ENCODE data around the gene PRDM11.
A peak's percentile ranks its signal among the peaks of the same experiment; 100 is the strongest.

The PRDM11 gene

DNA sequence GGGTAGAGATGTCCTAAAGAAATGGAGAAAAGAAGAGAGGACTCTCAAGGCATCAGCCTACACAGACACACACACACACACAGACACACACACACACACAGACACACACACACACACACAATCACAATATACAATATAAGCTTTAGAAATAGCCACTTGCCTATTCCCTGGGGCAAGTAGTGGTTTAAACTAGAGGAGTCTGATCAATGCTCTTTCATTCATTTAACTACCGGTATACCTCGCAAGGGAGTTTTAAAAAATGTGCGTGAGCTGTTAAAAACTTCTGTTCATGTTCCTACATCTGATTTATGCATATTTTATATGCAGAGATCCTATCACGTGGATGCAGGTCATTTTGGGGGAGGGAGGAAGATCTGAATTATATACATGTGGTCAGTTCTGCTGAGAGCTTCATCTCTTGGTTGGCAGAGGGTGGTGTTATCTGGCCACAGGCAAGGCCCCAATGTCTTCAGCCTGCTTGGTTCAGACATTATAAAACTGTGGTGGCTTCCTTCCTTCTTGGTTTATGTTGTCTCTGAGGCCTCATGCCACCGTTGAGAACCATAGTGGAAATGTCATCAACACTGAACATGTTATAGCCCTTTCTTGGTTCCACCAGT is 83.1 kb downstream of the PRDM11 start:
- DNase-seq (ENCODE audit: low spot score) (no peak), ATAC-seq (ENCODE audit: low read depth) (no peak)
- no peaks in the 10 kb centered on the region for H3K36me3 ChIP-seq (ENCODE audit: low read depth)
- H3K4me3 ChIP-seq (ENCODE audit: severe bottlenecking), result no peak overlapping the region
- no peaks in the 10 kb centered on the region for H3K4me1 ChIP-seq (ENCODE audit: insufficient read depth, poor library complexity, severe bottlenecking)
- no peak overlapping the region for H3K27ac ChIP-seq (ENCODE audit: poor library complexity, severe bottlenecking)
- H3K27me3 ChIP-seq (ENCODE audit: insufficient read depth, poor library complexity, severe bottlenecking), result no peaks in the 10 kb centered on the region
- no peaks in the 10 kb centered on the region for H3K9me3 ChIP-seq (ENCODE audit: severe bottlenecking)
- TF ChIP-seq, protein P1, sequence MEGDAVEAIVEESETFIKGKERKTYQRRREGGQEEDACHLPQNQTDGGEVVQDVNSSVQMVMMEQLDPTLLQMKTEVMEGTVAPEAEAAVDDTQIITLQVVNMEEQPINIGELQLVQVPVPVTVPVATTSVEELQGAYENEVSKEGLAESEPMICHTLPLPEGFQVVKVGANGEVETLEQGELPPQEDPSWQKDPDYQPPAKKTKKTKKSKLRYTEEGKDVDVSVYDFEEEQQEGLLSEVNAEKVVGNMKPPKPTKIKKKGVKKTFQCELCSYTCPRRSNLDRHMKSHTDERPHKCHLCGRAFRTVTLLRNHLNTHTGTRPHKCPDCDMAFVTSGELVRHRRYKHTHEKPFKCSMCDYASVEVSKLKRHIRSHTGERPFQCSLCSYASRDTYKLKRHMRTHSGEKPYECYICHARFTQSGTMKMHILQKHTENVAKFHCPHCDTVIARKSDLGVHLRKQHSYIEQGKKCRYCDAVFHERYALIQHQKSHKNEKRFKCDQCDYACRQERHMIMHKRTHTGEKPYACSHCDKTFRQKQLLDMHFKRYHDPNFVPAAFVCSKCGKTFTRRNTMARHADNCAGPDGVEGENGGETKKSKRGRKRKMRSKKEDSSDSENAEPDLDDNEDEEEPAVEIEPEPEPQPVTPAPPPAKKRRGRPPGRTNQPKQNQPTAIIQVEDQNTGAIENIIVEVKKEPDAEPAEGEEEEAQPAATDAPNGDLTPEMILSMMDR (IDR thresholded peaks at IDR 0.05; ENCODE audit: poor library complexity, severe bottlenecking), result no peak

DNA sequence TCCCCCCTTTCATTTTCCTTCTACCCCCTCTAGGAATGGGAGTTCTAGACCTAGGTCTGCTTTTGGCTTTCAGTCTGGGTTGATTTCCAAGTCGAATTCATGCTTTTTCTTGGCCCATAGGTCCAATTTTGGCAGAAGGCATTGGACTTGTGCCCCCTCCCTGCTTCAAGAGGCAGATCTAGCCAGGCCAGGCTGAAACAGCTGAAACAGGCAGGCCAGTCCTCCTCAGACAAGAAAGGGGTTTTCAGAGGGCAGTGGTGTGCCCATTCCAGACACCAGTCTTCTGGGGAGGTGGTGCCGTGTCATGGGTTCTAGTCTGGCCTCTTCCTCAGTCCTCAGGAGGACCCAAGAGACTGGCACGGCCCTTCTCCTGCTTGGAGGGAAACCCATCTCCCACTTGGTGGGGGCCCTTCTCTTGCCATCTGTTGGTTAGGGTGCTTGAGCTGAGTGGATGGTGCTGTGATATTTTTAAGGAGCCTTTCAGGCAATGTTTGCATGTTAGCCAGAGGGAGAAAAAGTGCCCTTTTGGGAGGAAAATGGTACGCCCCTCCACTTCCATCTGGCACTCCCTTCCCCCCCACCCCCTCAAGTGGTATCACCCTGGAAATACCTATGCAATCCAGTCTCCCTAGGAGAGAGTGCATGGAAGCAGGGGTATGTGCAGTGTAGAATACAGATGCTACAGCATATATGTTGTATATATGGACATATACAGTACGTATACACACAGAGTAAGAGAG is 86.1 kb downstream of the PRDM11 start:
- H3K36me3 ChIP-seq (ENCODE audit: low read depth), result no peaks in the 10 kb centered on the region
- H3K4me1 ChIP-seq (ENCODE audit: insufficient read depth, poor library complexity, severe bottlenecking), result no peaks in the 10 kb centered on the region
- ATAC-seq (ENCODE audit: low read depth) (no peak), DNase-seq (ENCODE audit: low spot score) (no peak)
- H3K27ac ChIP-seq (ENCODE audit: poor library complexity, severe bottlenecking), result no peak overlapping the region
- no peak overlapping the region for H3K4me3 ChIP-seq (ENCODE audit: severe bottlenecking)
- TF ChIP-seq, protein P1 (IDR thresholded peaks at IDR 0.05; ENCODE audit: poor library complexity, severe bottlenecking), result no peak
- no peaks in the 10 kb centered on the region for H3K27me3 ChIP-seq (ENCODE audit: insufficient read depth, poor library complexity, severe bottlenecking)
- no peaks in the 10 kb centered on the region for H3K9me3 ChIP-seq (ENCODE audit: severe bottlenecking)

DNA sequence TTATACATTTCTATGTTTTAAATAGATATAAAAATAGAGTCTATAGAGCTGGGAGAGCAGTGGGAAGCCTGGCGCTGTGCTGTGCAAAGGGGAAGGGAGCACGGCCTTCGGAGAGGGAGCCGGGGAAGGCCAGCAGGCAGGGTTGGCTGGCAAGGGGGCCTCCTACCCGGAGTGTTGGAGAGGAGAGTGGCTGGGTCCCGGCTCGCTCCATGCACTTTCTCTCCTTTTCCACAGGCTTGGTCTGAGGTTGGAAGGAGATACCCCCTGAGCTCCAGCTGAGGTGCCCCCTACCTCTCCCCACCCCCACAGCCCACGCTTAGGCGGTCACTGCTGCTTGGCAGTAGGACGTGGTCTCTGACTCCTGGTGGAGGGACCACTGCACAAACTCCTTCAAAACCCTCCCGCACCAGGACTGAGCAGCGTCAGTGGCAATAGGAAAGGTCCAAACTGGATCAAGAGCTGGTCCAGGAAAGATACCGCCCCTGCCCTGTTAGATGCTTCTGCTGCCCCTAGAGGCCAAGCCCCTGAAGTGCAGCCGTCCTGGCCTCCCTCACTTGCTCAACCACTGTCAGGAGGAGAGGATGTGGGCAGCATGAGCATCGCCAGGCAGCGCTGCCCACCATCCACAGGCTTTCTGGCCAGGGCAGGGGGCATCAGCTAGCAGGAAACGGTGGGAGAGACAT is 86.8 kb downstream of the PRDM11 start:
- TF ChIP-seq, protein P1 (IDR thresholded peaks at IDR 0.05; ENCODE audit: poor library complexity, severe bottlenecking), result peak; percentile 68
- no peaks in the 10 kb centered on the region for H3K4me1 ChIP-seq (ENCODE audit: insufficient read depth, poor library complexity, severe bottlenecking)
- no peaks in the 10 kb centered on the region for H3K27me3 ChIP-seq (ENCODE audit: insufficient read depth, poor library complexity, severe bottlenecking)
- ATAC-seq (ENCODE audit: low read depth), result peak; percentile 77; the same call in 2 of the 3 replicates
- no peak overlapping the region for H3K4me3 ChIP-seq (ENCODE audit: severe bottlenecking)
- DNase-seq (ENCODE audit: low spot score), result no peak
- H3K27ac ChIP-seq (ENCODE audit: poor library complexity, severe bottlenecking), result no peak overlapping the region
- no peaks in the 10 kb centered on the region for H3K9me3 ChIP-seq (ENCODE audit: severe bottlenecking)
- H3K36me3 ChIP-seq (ENCODE audit: low read depth), result no peaks in the 10 kb centered on the region

DNA sequence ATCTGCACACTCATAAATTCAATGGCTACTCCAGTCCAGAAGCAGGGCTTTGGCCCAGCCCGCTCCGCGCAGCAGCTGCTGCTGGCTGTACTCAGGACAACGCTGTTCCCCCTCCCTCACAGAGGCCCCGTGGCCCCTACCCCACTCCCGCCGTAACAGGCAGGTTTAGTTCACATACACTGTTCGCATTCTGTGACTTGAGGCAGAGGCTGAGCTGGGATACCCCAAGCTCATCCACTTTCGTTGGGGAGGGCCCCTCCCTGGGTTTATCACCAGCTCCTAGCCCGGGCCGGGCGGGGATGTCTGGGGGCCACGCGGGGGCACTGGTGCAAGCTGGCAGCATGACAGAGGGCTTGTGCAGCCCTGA is 87.3 kb downstream of the PRDM11 start:
- Histone ChIP-seq H3K4me1 (ENCODE audit: insufficient read depth, poor library complexity, severe bottlenecking) (no peaks in the 10 kb centered on the region), H3K4me3 (ENCODE audit: severe bottlenecking) (no peak overlapping the region), H3K36me3 (ENCODE audit: low read depth) (no peaks in the 10 kb centered on the region), H3K9me3 (ENCODE audit: severe bottlenecking) (no peaks in the 10 kb centered on the region), H3K27me3 (ENCODE audit: insufficient read depth, poor library complexity, severe bottlenecking) (no peaks in the 10 kb centered on the region), H3K27ac (ENCODE audit: poor library complexity, severe bottlenecking) (no peak overlapping the region)
- TF ChIP-seq, protein P1 (IDR thresholded peaks at IDR 0.05; ENCODE audit: poor library complexity, severe bottlenecking), result peak; percentile 32
- ATAC-seq (ENCODE audit: low read depth) (no peak; the same call in 2 of the 3 replicates), DNase-seq (ENCODE audit: low spot score) (no peak)

Data from RWPE2 (cell line).